ENCODE measurements around the gene RHBDD2.
"Not testable (repeated sequence)": the region's sequence is repeated elsewhere in the genome, so short reads cannot be mapped to it uniquely, and the experiment has no call there.

GRCh38 chr7:75874180-75874579 lies 4.7 kb upstream of the RHBDD2 start:
- TF ChIP-seq, protein P1, sequence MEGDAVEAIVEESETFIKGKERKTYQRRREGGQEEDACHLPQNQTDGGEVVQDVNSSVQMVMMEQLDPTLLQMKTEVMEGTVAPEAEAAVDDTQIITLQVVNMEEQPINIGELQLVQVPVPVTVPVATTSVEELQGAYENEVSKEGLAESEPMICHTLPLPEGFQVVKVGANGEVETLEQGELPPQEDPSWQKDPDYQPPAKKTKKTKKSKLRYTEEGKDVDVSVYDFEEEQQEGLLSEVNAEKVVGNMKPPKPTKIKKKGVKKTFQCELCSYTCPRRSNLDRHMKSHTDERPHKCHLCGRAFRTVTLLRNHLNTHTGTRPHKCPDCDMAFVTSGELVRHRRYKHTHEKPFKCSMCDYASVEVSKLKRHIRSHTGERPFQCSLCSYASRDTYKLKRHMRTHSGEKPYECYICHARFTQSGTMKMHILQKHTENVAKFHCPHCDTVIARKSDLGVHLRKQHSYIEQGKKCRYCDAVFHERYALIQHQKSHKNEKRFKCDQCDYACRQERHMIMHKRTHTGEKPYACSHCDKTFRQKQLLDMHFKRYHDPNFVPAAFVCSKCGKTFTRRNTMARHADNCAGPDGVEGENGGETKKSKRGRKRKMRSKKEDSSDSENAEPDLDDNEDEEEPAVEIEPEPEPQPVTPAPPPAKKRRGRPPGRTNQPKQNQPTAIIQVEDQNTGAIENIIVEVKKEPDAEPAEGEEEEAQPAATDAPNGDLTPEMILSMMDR (IDR thresholded peaks at IDR 0.05; ENCODE audit: low read length): not testable (repeated sequence)
- TF ChIP-seq EZH2 (optimal IDR thresholded peaks at IDR 0.05; ENCODE audit: low read depth, low read length); EZH2phosphoT487 (IDR thresholded peaks at IDR 0.05; ENCODE audit: low read length): not testable (repeated sequence)

Measured in MM.1S (cell line).